ENCODE results near the gene RACGAP1.

DNA sequence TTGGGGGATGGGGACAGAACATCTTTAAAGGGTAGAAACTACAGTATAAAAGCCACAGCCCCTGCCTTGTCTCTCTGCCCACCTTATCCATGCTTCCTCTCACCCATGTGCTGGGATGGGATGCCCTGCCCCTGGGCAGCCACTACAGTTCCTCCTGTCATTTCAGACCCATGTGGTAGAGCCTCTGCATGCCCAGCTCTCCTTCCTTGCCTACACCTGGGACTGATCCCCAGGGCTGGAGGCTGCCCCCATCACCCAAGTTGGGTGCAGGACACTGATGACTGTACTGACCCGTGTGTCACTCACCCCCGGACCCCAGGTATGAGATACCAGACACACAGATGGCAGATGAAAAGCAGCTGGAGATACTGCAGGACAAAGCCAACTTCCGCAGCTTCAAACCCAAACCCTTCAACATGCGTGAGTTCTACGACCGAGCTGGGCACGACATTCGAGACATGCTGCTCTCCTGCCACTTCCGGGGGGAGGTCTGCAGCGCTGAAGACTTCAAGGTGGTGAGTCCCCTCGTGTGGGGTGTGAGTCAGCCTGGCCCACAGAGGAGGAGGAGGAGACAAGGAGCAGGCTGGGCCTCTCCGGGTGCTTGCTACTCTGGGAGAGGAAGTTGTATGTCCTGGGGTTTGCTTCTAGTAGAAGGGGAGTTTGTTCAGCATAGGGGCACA, 34.3 kb upstream of the RACGAP1 start:
- TF ChIP-seq ZNF274 (IDR thresholded peaks at IDR 0.05; ENCODE audit: low read depth, low read length): no peak
- no peak for TF ChIP-seq SUZ12 (IDR thresholded peaks at IDR 0.05; ENCODE audit: extremely low read depth, insufficient read depth, insufficient read length)
- TF ChIP-seq YY1 (IDR thresholded peaks at IDR 0.05; ENCODE audit: insufficient read depth, insufficient read length): no peak

Data from NT2/D1 (cell line).